Stimulated activated CD4-positive, alpha-beta T cell treated with anti-CD3 and anti-CD28 coated beads, Interleukin-2, amount 100 ng/mL, for 48 hours (primary cell): ENCODE measurements around the gene PFN1.

Experiments used
- DNase-seq, 2 donors: peaks; one replicate each; pipeline ENCODE4 v3.0.0-alpha.2; 2020

PFN1 gene

GRCh38 chr17:4948166-4948930, at the start of gene PFN1:
TSS of gene PFN1 (minus strand) at chr17:4948530. CDS start at chr17:4948394, 136 bp downstream.
- DNase-seq, result peak; percentile 84 to 85

GRCh38 chr17:4997302-4998026, 49.1 kb upstream of the PFN1 start, which contains the start of the genes INCA1 and KIF1C:
TSS of gene INCA1 (minus strand) at chr17:4997522. CDS start at chr17:4994437, 3,085 bp downstream.
TSS of gene KIF1C (plus strand) at chr17:4997950. CDS start at chr17:5000247, 2,297 bp downstream.
- peak; percentile 89 for DNase-seq

- no peak for DNase-seq
These were observed 45.8 kb upstream of the PFN1 start for GRCh38 chr17:4994081-4994595.

GRCh38 chr17:4987767-4988567, 39.6 kb upstream of the PFN1 start:
- DNase-seq, result no peak

GRCh38 chr17:4986951-4987766, 38.8 kb upstream of the PFN1 start, which contains the start of gene CAMTA2:
TSS of gene CAMTA2 (minus strand) at chr17:4987675. CDS start at chr17:4986222, 1,453 bp downstream.
- DNase-seq, result peak; percentile 82 to 83

GRCh38 chr17:4986403-4986802, 38.1 kb upstream of the PFN1 start:
- no peak for DNase-seq

- DNase-seq, result no peak
These were observed 34.0 kb upstream of the PFN1 start for GRCh38 chr17:4982305-4982704.

- DNase-seq, result peak; percentile 52 to 53
These were observed 32.4 kb upstream of the PFN1 start for GRCh38 chr17:4980644-4981216.

GRCh38 chr17:4978726-4979125, 30.4 kb upstream of the PFN1 start:
- no peak for DNase-seq

GRCh38 chr17:4974115-4974670, 25.9 kb upstream of the PFN1 start:
- DNase-seq, result no peak

- no peak for DNase-seq
These were observed 25.2 kb upstream of the PFN1 start for GRCh38 chr17:4973256-4974114.

GRCh38 chr17:4972752-4973151, 24.4 kb upstream of the PFN1 start:
- no peak for DNase-seq

GRCh38 chr17:4972322-4972721, 24.0 kb upstream of the PFN1 start:
- no peak for DNase-seq

- no peak for DNase-seq
These were observed 23.5 kb upstream of the PFN1 start for GRCh38 chr17:4971826-4972225.

- DNase-seq, result no peak
These were observed 21.9 kb upstream of the PFN1 start for GRCh38 chr17:4970273-4970672.

- DNase-seq, result peak in 1 of 2 donors; percentile 36
These were observed 21.3 kb upstream of the PFN1 start for GRCh38 chr17:4969551-4970173.

GRCh38 chr17:4969047-4969550, 20.8 kb upstream of the PFN1 start:
- peak; percentile 46 to 52 for DNase-seq

- no peak for DNase-seq
These were observed 20.2 kb upstream of the PFN1 start for GRCh38 chr17:4968486-4969046.
